PFSK-1 (cell line): ENCODE results near the gene CSGALNACT2.

Experiments used
- FOXP2 ChIP-seq: optimal IDR thresholded peaks from 2 replicates; pipeline ENCODE3; 2011; ENCODE audit warnings: borderline replicate concordance, control low read depth, inconsistent platforms; ENCODE audit not compliant: insufficient read depth; ENCODE audit errors: extremely low read length, extremely low read depth
- POLR2AphosphoS5 ChIP-seq: IDR thresholded peaks from 2 replicates; pipeline ENCODE4 v1.6.1; 2012; ENCODE audit warnings: low read depth, mild to moderate bottlenecking, control low read depth, low read length, moderate library complexity
- SIN3A ChIP-seq: IDR thresholded peaks from 2 replicates; pipeline ENCODE4 v1.6.1; 2012; ENCODE audit warnings: mild to moderate bottlenecking, low read length, moderate library complexity, borderline replicate concordance; ENCODE audit not compliant: insufficient read depth
- TAF1 ChIP-seq: IDR thresholded peaks from 2 replicates; pipeline ENCODE4 v1.6.1; 2012; ENCODE audit warnings: low read length, control low read depth, borderline replicate concordance; ENCODE audit not compliant: insufficient read depth
- TF ChIP-seq, protein P1 (sequence below), 2 experiments: IDR thresholded peaks; 2 replicates each; pipeline versions ENCODE4 v1.6.1 to v1.8.0; 2011 to 2012; ENCODE audit warnings: low read depth in 2 of 2, low read length in 2 of 2, control low read depth in 1 of 2, inconsistent platforms in 1 of 2, mild to moderate bottlenecking in 1 of 2, moderate library complexity in 1 of 2; ENCODE audit not compliant: insufficient read depth in 1 of 2

CSGALNACT2 gene

DNA sequence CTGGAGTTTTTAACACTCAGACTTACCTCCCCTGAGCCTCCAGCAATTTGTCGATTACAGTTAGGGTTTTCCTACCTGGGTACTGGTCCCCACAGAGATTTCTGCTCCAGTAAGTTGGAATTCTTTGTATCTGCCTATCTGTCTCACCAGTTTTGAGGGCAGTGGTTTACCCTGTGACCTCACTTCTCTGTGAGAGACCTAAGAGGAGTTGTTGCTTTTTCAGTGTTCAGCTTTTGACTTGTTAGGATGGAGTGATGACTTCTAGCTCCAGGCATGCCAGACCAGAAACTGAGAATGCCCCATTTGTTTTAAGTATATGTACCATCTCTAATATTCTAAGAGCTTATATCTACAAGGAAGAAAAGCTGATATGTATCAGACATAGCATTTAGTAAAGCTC, 42.9 kb downstream of the CSGALNACT2 start:
- TF ChIP-seq TAF1 (no peak), FOXP2 (no peak)
- TF ChIP-seq, protein P1, sequence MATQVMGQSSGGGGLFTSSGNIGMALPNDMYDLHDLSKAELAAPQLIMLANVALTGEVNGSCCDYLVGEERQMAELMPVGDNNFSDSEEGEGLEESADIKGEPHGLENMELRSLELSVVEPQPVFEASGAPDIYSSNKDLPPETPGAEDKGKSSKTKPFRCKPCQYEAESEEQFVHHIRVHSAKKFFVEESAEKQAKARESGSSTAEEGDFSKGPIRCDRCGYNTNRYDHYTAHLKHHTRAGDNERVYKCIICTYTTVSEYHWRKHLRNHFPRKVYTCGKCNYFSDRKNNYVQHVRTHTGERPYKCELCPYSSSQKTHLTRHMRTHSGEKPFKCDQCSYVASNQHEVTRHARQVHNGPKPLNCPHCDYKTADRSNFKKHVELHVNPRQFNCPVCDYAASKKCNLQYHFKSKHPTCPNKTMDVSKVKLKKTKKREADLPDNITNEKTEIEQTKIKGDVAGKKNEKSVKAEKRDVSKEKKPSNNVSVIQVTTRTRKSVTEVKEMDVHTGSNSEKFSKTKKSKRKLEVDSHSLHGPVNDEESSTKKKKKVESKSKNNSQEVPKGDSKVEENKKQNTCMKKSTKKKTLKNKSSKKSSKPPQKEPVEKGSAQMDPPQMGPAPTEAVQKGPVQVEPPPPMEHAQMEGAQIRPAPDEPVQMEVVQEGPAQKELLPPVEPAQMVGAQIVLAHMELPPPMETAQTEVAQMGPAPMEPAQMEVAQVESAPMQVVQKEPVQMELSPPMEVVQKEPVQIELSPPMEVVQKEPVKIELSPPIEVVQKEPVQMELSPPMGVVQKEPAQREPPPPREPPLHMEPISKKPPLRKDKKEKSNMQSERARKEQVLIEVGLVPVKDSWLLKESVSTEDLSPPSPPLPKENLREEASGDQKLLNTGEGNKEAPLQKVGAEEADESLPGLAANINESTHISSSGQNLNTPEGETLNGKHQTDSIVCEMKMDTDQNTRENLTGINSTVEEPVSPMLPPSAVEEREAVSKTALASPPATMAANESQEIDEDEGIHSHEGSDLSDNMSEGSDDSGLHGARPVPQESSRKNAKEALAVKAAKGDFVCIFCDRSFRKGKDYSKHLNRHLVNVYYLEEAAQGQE (IDR thresholded peaks at IDR 0.05; ENCODE audit: insufficient read depth in 1 of 2, low read depth in 2 of 2, low read length in 2 of 2) = no peak

DNA sequence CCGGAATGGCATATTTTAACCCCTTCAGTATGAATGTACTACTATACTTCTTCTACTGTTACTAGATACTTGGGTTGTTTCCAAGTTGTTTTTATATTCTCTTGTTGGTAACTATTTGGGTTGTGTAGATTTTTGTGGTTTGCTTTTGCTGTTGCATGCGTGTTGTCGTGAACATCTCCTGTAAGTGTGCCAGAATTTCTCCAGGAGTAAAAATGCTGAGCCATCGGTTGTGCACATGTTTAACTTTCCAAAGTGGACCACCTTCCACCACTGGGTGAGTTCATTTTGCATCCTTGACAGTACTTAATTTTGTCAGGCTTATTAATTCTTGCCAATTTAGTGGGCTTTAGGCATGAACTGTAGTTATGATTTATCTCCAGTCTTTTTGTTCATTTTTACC, 47.9 kb downstream of the CSGALNACT2 start:
- TF ChIP-seq SIN3A (no peak), POLR2AphosphoS5 (no peak), TAF1 (no peak), FOXP2 (no peak)
- TF ChIP-seq, protein P1 (IDR thresholded peaks at IDR 0.05; ENCODE audit: insufficient read depth in 1 of 2, low read depth in 2 of 2, low read length in 2 of 2) = no peak

DNA sequence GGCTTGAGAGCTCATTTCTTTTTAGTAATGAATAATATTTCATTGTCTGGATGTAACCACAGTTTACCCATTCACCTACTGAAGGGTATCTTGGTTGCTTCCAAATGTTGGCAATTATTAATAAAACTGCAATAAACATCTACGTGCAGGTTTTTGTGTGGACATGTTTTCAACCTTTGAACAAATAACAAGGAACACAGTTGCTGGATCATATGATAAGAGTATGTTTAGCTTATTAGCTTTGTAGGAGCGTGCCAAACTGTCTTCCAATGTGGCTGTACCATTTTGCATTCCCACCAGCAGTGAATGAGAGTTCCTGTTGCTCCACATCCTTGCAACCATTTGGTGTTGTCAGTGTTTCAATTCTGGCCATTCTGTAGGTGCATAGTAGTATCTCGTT, 49.0 kb downstream of the CSGALNACT2 start:
- TF ChIP-seq SIN3A = no peak
- no peak for TF ChIP-seq TAF1
- TF ChIP-seq FOXP2 = no peak
- TF ChIP-seq, protein P1 (IDR thresholded peaks at IDR 0.05; ENCODE audit: insufficient read depth in 1 of 2, low read depth in 2 of 2, low read length in 2 of 2) = no peak
- no peak for TF ChIP-seq POLR2AphosphoS5

DNA sequence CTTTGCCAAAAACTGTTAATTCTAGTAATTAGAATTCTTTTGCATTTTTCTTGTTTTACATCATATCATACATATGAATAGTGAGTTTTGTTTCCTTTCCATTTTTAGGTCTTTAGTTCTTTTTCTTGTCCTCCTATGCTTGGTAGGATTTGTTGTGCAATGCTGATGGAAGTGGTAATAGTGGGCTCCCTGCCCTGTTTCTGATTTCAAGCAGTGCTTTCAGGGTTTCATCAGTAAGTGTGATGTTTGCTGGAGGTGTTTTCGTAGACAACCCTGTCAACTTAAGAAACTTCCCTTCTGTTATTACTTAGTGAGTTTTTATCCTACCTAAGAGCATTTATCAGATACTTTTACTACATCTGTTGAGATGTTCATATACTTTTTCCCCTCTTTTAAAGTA, 50.5 kb downstream of the CSGALNACT2 start:
- TF ChIP-seq SIN3A = no peak

DNA sequence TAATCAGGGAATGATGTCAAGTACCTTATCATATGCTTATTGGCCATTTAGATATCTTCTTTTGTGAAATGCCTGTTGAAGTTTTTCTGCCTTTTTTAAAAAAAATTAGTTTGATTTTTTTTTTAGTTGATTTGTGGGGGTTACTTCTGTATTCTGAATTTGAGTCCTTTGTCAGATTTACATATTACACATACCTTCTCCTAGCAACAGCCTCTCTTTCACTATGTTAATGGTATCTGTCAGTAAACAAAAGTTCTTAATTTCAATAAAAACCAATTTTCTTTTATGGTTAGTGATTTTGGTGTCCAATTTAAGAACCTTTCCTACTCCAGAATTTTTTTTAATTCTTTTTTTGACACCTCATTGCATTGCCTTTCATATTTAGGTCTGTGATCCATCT, 52.0 kb downstream of the CSGALNACT2 start:
- TF ChIP-seq POLR2AphosphoS5 (no peak), FOXP2 (no peak), SIN3A (no peak), TAF1 (no peak)
- TF ChIP-seq, protein P1 (IDR thresholded peaks at IDR 0.05; ENCODE audit: insufficient read depth in 1 of 2, low read depth in 2 of 2, low read length in 2 of 2) = no peak

DNA sequence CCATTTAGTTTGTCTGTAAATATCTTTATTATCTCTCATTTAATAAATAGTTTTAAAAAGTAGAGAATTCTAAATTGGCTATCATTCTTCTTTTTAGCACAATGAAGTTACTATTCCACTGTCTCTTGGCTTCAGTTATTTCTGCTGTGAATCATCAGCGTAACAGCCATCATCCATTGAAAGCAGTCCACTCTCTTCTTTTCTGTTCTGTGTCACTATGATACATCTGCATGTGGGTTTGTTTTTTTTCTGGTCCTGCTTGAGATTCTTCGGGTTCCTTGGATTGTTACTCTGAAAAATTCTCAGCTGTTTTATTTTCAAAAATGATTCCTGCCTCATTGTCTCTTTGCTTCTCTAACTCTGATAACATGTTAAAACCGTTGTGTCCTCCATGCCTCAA, 52.5 kb downstream of the CSGALNACT2 start:
- no peak for TF ChIP-seq TAF1
- TF ChIP-seq, protein P1 (IDR thresholded peaks at IDR 0.05; ENCODE audit: insufficient read depth in 1 of 2, low read depth in 2 of 2, low read length in 2 of 2) = no peak
- TF ChIP-seq FOXP2 = no peak
- TF ChIP-seq POLR2AphosphoS5 = no peak
- TF ChIP-seq SIN3A = no peak
